ENCODE data around the gene RAB1B. TPM values are rescaled to one million over a fixed set of nuclear protein-coding genes. Genes with fewer than 3 reads are reported as not detected.

Gene RAB1B
- total RNA-seq, 4 donors from 2014 or later = 96.0 to 194 (median 130) TPM

DNA sequence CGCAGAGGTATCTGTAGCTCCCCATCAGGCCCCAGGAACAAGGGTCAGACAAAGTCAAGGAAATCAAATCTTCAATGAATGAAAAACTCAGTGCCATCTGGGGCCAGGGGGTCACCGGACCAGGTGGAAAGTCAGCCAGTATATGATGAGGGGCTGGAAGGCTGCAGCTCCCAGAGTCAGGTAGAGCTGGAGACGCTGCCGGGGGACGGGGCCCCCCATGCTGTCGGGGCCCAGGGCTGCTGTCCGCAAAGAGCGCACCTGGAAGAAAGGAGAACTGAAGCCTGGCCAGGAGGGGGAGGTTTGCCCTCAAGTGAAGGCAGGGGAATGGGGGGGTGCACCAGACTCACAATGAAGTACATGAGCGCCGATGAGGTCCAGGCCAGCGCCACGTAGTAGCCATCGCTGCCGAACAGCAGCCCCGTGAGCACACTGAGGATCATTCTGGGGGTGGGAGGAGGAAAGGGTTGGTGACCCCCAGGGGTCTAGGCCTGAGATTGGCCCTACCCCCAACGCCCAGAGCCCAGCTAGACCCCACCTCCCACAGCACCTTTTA, 16.2 kb downstream of the RAB1B start:
- Histone ChIP-seq H3K9me3 (no peaks in the 10 kb centered on the region), H3K27me3 (no peaks in the 10 kb centered on the region), H3K36me3 (peaks cover 0 to 6% of the 10 kb centered on the region in 2 donors), H3K27ac (no peak overlapping the region), H3K4me3 (no peak overlapping the region), H3K4me1 (peaks cover 17 to 31% of the 10 kb centered on the region in 2 donors)
- ATAC-seq (no peak), DNase-seq (no peak)
- in situ Hi-C loops (cut with MboI; ENCODE audit: low sequenced_read_pairs in 4 of 4) (loop anchor here in 1 of 4 donors (10.0 kb wide), 1 partner anchor 60 kb away; no protein-coding TSS in a partner anchor), intact Hi-C loops (cut with DNase I; ENCODE audit: low total_unique reads) (no loop called here)
- TF ChIP-seq POLR2A (IDR thresholded peaks at IDR 0.05) = no peak
- TF ChIP-seq, protein P1, sequence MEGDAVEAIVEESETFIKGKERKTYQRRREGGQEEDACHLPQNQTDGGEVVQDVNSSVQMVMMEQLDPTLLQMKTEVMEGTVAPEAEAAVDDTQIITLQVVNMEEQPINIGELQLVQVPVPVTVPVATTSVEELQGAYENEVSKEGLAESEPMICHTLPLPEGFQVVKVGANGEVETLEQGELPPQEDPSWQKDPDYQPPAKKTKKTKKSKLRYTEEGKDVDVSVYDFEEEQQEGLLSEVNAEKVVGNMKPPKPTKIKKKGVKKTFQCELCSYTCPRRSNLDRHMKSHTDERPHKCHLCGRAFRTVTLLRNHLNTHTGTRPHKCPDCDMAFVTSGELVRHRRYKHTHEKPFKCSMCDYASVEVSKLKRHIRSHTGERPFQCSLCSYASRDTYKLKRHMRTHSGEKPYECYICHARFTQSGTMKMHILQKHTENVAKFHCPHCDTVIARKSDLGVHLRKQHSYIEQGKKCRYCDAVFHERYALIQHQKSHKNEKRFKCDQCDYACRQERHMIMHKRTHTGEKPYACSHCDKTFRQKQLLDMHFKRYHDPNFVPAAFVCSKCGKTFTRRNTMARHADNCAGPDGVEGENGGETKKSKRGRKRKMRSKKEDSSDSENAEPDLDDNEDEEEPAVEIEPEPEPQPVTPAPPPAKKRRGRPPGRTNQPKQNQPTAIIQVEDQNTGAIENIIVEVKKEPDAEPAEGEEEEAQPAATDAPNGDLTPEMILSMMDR (IDR thresholded peaks at IDR 0.05 in 4 of 5, conservative IDR thresholded peaks at IDR 0.05 in 1 of 5) = no peak

GRCh38 chr11:66285250-66285947, 17.0 kb downstream of the RAB1B start:
- no peak for ATAC-seq
- Histone ChIP-seq H3K9me3 (no peaks in the 10 kb centered on the region), H3K4me3 (no peak overlapping the region), H3K36me3 (peaks cover 0 to 6% of the 10 kb centered on the region in 2 donors), H3K27ac (no peak overlapping the region), H3K4me1 (peaks cover 24 to 38% of the 10 kb centered on the region in 2 donors), H3K27me3 (no peaks in the 10 kb centered on the region)
- DNase-seq = no peak
- TF ChIP-seq, protein P1 (IDR thresholded peaks at IDR 0.05 in 4 of 5, conservative IDR thresholded peaks at IDR 0.05 in 1 of 5) = no peak
- no peak for TF ChIP-seq POLR2A (IDR thresholded peaks at IDR 0.05)
- in situ Hi-C loops (cut with MboI; ENCODE audit: low sequenced_read_pairs in 4 of 4) = loop anchor here in 1 of 4 donors (10.0 kb wide), 1 partner anchor 61 kb away; no protein-coding TSS in a partner anchor
- intact Hi-C loops (cut with DNase I; ENCODE audit: low total_unique reads) = no loop called here

DNA sequence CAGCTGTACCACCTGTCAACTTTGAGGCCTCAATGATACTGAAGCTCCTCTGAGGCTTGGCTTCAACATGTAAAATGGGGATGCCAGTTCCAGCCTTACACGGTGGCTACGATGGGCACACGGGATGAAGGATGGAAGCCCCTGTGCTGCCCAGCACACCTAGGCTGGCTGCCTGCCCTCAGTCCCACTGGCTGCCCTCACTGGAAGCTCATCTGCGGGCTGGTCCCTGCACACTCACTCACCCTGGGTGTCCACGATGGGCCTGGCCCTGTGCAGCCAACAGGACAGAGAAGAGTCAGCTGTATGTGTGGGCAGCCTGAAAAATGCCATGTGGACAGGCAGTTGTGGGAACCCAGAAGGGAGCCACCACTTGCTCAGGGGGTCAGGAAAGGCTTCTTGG, 18.3 kb downstream of the RAB1B start:
- peaks cover 24 to 42% of the 10 kb centered on the region in 2 donors for H3K4me1 ChIP-seq
- H3K27ac ChIP-seq = no peak overlapping the region
- no peak overlapping the region for H3K4me3 ChIP-seq
- peaks cover 3 to 5% (median 5%) of the 10 kb centered on the region in 3 donors for H3K27me3 ChIP-seq
- no peaks in the 10 kb centered on the region for H3K9me3 ChIP-seq
- in situ Hi-C loops (cut with MboI; ENCODE audit: low sequenced_read_pairs in 4 of 4) = loop anchor here in 1 of 4 donors (10.0 kb wide), 1 partner anchor 62 kb away; no protein-coding TSS in a partner anchor
- peaks cover 0 to 6% of the 10 kb centered on the region in 2 donors for H3K36me3 ChIP-seq
- no peak for DNase-seq
- no peak for ATAC-seq
- intact Hi-C loops (cut with DNase I; ENCODE audit: low total_unique reads) = no loop called here
- TF ChIP-seq, protein P1 (IDR thresholded peaks at IDR 0.05 in 4 of 5, conservative IDR thresholded peaks at IDR 0.05 in 1 of 5) = no peak
- TF ChIP-seq POLR2A (IDR thresholded peaks at IDR 0.05) = no peak

DNA sequence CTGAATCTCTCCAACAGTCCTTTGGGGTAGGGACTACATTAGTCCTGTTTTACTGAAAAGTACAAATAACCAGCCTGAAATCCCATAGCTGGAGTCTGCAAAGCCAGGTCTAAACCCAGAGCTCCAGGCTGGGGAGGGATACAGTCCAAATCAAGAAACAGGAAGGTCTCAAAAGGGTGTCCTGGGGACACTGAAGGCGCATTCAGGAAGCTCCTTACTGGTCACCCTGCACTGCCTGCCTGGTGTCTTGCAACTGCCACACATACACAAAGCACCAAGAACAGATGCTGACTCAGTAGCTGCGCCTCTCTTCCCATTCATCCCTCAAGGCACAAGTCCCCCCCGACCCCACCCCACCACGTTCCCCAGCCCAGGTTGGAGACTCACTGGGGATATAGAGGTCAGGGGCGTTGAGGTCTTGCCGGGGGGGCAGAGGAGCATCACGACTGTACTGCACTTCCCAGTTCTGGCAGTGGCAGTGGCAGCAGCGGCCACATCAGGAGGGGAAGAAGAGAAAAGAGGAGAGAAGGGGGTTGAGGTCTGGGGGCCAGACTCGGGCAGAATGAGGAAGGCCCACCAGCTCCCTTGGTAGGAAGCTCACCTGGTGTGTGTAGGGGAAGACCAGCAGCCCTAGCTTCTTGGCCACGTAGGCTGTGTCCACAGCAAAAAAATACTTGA, 18.9 kb downstream of the RAB1B start:
- intact Hi-C loops (cut with DNase I; ENCODE audit: low total_unique reads) = no loop called here
- H3K27ac ChIP-seq = no peak overlapping the region

More for the DNA sequence above, 18.9 kb downstream of the RAB1B start:
- Histone ChIP-seq H3K27me3 (peaks cover 9 to 11% (median 10%) of the 10 kb centered on the region in 3 donors), H3K4me1 (peaks cover 24 to 42% of the 10 kb centered on the region in 2 donors), H3K4me3 (peak overlapping the region in 1 of 4 donors; percentile 87), H3K36me3 (peaks cover 0 to 6% of the 10 kb centered on the region in 2 donors), H3K9me3 (no peaks in the 10 kb centered on the region)
- no peak for ATAC-seq
- no peak for DNase-seq
- TF ChIP-seq POLR2A (IDR thresholded peaks at IDR 0.05) = no peak
- TF ChIP-seq, protein P1 (IDR thresholded peaks at IDR 0.05 in 4 of 5, conservative IDR thresholded peaks at IDR 0.05 in 1 of 5) = no peak
- in situ Hi-C loops (cut with MboI; ENCODE audit: low sequenced_read_pairs in 4 of 4) = loop anchor here in 1 of 4 donors (10.0 kb wide), 1 partner anchor 63 kb away; no protein-coding TSS in a partner anchor
